Esophagus squamous epithelium (tissue), 4 donors: ENCODE measurements around the gene ZNF319.

Experiments used
- CTCF ChIP-seq, 6 experiments: fragments of 450-650 bp in 4 of 6; fragments of 200-600 bp in 2 of 6; sonication (generic) in 2 of 6; IDR thresholded peaks; one replicate each; pipeline ENCODE4 v1.5.1; 2016 to 2019; ENCODE audit warnings: antibody characterized with exemption in 6 of 6, mild to moderate bottlenecking in 4 of 6, moderate library complexity in 4 of 6
- POLR2A ChIP-seq, 4 donors: fragments of 450-650 bp; IDR thresholded peaks; one replicate each; pipeline ENCODE4 v1.6.1; 2017; ENCODE audit warnings: antibody characterized with exemption in 4 of 4, mild to moderate bottlenecking in 4 of 4, moderate library complexity in 3 of 4

GRCh38 chr16:57945740-57946138, 54.7 kb downstream of the ZNF319 start:
- TF ChIP-seq CTCF (IDR thresholded peaks at IDR 0.05) = peak in 1 of 6 experiments; percentile 30
- no peak for TF ChIP-seq POLR2A (IDR thresholded peaks at IDR 0.05)
